Lower leg skin (tissue), 4 donors: ENCODE data around the gene CR1L. TPM values are rescaled to one million over a fixed set of nuclear protein-coding genes. Genes with fewer than 3 reads are reported as not detected.

ENCODE experiments used
- DNase-seq, 2 donors: peaks; one replicate each; pipeline ENCODE4 v3.0.0-alpha.2; 2019; ENCODE audit warnings: low spot score in 2 of 2
- H3K4me3 ChIP-seq: fragments of 200-600 bp; sonication (generic); 2 replicates; pipeline ENCODE4 v1.5.1; 2017; ENCODE audit warnings: mild to moderate bottlenecking, low read depth; ENCODE audit not compliant: poor library complexity, severe bottlenecking
- CTCF ChIP-seq, 3 donors: fragments of 450-650 bp; IDR thresholded peaks; one replicate each; pipeline ENCODE4 v1.5.1; 2016; ENCODE audit warnings: antibody characterized with exemption in 3 of 3, mild to moderate bottlenecking in 3 of 3, moderate library complexity in 2 of 3
- POLR2A ChIP-seq, 2 donors: fragments of 450-650 bp; IDR thresholded peaks; one replicate each; pipeline ENCODE4 v1.6.1; 2016 to 2017; ENCODE audit warnings: antibody characterized with exemption in 2 of 2, mild to moderate bottlenecking in 1 of 2, moderate library complexity in 1 of 2
- WGBS, 2 donors: methylation state at CpG; one replicate each; pipeline ENCODE4 v1.1.5; 2018; 5-methylcytosine and 5-hydroxymethylcytosine counted together
- intact Hi-C: fragments of 100-400 bp; cut with DNase I; formaldehyde crosslinking; loops from one replicate; pipeline ENCODE4 v1.15.0; 2023; ENCODE audit warnings: low total_unique reads
- total RNA-seq, 4 donors: library from RNA; depleted of rRNA; stranded (reverse); fragments of >200 nt; gene quantifications; one replicate each; pipeline ENCODE4 v1.1.0, GENCODE V29; 2016

Gene CR1L
- total RNA-seq, 4 donors from 2014 or later = not detected

GRCh38 chr1:207645635-207646081, 725 bp downstream of the CR1L start:
- intact Hi-C loops = no loop called here
- DNase-seq = no peak
- TF ChIP-seq CTCF (IDR thresholded peaks at IDR 0.05) (no peak), POLR2A (IDR thresholded peaks at IDR 0.05) (no peak)
- no peak overlapping the region for H3K4me3 ChIP-seq
- 82 to 88% methylated on average over 10 to 11 of the region's 17 CpGs for WGBS, 2 donors

GRCh38 chr1:207646171-207646570, 1.2 kb downstream of the CR1L start:
- intact Hi-C loops = no loop called here
- no peak overlapping the region for H3K4me3 ChIP-seq
- TF ChIP-seq POLR2A (IDR thresholded peaks at IDR 0.05) (no peak), CTCF (IDR thresholded peaks at IDR 0.05) (no peak)

GRCh38 chr1:207646944-207647579, 2.1 kb downstream of the CR1L start:
- H3K4me3 ChIP-seq = no peak overlapping the region
- no peak for TF ChIP-seq POLR2A (IDR thresholded peaks at IDR 0.05)
- TF ChIP-seq CTCF (IDR thresholded peaks at IDR 0.05) = no peak
- WGBS, 2 donors = 68 to 72% methylated on average over 4 of the region's 4 CpGs
- intact Hi-C loops = no loop called here
- no peak for DNase-seq

More at GRCh38 chr1:207646171-207646570, 1.2 kb downstream of the CR1L start:
- DNase-seq = no peak

- no peak overlapping the region for H3K4me3 ChIP-seq
- no peak for DNase-seq
- TF ChIP-seq POLR2A (IDR thresholded peaks at IDR 0.05) (no peak), CTCF (IDR thresholded peaks at IDR 0.05) (no peak)
- 67 to 77% methylated on average over 4 of the region's 4 CpGs for WGBS, 2 donors
- intact Hi-C loops = no loop called here
These were observed 2.9 kb downstream of the CR1L start for GRCh38 chr1:207647671-207648333.

GRCh38 chr1:207648334-207649209, 3.6 kb downstream of the CR1L start:
- intact Hi-C loops = no loop called here

More at GRCh38 chr1:207648334-207649209, 3.6 kb downstream of the CR1L start:
- H3K4me3 ChIP-seq = no peak overlapping the region
- 65 to 75% methylated on average over 5 of the region's 5 CpGs for WGBS, 2 donors
- TF ChIP-seq POLR2A (IDR thresholded peaks at IDR 0.05) = no peak
- TF ChIP-seq CTCF (IDR thresholded peaks at IDR 0.05) = no peak
- DNase-seq = no peak
